Measurements from ENCODE around the gene RASA3.

GRCh38 chr13:114089341-114089740 lies 43.1 kb downstream of the RASA3 start:
- no peak for TF ChIP-seq POLR2A (IDR thresholded peaks at IDR 0.05; ENCODE audit: low read depth)
- no peak for TF ChIP-seq CTCF (IDR thresholded peaks at IDR 0.05)
- no peak for TF ChIP-seq EP300 (IDR thresholded peaks at IDR 0.05)

Data from esophagus muscularis mucosa (tissue), 4 donors.